B cell (primary cell): ENCODE measurements around the gene ELK3.

ENCODE experiments used
- EZH2 ChIP-seq: IDR thresholded peaks from 2 replicates; pipeline ENCODE4 v1.6.1; 2012; ENCODE audit warnings: borderline replicate concordance, low read depth, mild to moderate bottlenecking, moderate library complexity, low read length; ENCODE audit not compliant: insufficient read depth, poor library complexity, severe bottlenecking
- TF ChIP-seq, protein P1 (sequence below): fragments of 200-600 bp; IDR thresholded peaks from one replicate; pipeline ENCODE4 v1.8.0; 2022; ENCODE audit warnings: antibody characterized with exemption, mild to moderate bottlenecking

GRCh38 chr12:96228566-96229248 is 34.5 kb downstream of the ELK3 start:
- TF ChIP-seq, protein P1, sequence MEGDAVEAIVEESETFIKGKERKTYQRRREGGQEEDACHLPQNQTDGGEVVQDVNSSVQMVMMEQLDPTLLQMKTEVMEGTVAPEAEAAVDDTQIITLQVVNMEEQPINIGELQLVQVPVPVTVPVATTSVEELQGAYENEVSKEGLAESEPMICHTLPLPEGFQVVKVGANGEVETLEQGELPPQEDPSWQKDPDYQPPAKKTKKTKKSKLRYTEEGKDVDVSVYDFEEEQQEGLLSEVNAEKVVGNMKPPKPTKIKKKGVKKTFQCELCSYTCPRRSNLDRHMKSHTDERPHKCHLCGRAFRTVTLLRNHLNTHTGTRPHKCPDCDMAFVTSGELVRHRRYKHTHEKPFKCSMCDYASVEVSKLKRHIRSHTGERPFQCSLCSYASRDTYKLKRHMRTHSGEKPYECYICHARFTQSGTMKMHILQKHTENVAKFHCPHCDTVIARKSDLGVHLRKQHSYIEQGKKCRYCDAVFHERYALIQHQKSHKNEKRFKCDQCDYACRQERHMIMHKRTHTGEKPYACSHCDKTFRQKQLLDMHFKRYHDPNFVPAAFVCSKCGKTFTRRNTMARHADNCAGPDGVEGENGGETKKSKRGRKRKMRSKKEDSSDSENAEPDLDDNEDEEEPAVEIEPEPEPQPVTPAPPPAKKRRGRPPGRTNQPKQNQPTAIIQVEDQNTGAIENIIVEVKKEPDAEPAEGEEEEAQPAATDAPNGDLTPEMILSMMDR = no peak
- TF ChIP-seq EZH2 = no peak
